GM23338 (cell line): Measurements from ENCODE around the gene GPR35.

Experiments
- CREB1 ChIP-seq: fragments of 250-450 bp; sonication (Bioruptor Pico); IDR thresholded peaks from 2 replicates; pipeline ENCODE4 v1.5.0; 2020; ENCODE audit warnings: low read depth, mild to moderate bottlenecking, moderate library complexity
- CTCF ChIP-seq, 2 experiments: fragments of 200-600 bp in 1 of 2; sonication (generic) in 1 of 2; conservative IDR thresholded peaks; 2 replicates each; pipeline versions ENCODE4 v1.5.1 to v1.6.1; 2016 to 2017; ENCODE audit warnings: antibody characterized with exemption in 2 of 2, low read depth in 2 of 2, mild to moderate bottlenecking in 2 of 2, moderate library complexity in 1 of 2
- ETS1 ChIP-seq: IDR thresholded peaks from 2 replicates; pipeline ENCODE4 v1.6.1; 2016; ENCODE audit warnings: antibody characterized with exemption
- EZH2 ChIP-seq: fragments of 200-600 bp; sonication (generic); IDR thresholded peaks from one replicate; pipeline ENCODE4 v1.8.0; 2017; ENCODE audit warnings: antibody characterized with exemption, mild to moderate bottlenecking, low read depth; ENCODE audit not compliant: unreplicated experiment
- EZH2phosphoT487 ChIP-seq: fragments of 200-600 bp; sonication (generic); IDR thresholded peaks from one replicate; pipeline ENCODE4 v1.8.1; 2018; ENCODE audit warnings: antibody characterized with exemption; ENCODE audit not compliant: unreplicated experiment
- JUNB ChIP-seq: IDR thresholded peaks from one replicate; pipeline ENCODE4 v1.6.1; 2016; ENCODE audit warnings: antibody characterized with exemption; ENCODE audit not compliant: unreplicated experiment
- NANOG ChIP-seq: IDR thresholded peaks from 2 replicates; pipeline ENCODE4 v1.6.1; 2016; ENCODE audit warnings: antibody characterized with exemption, borderline replicate concordance
- POLR2AphosphoS5 ChIP-seq: IDR thresholded peaks from 2 replicates; pipeline ENCODE4 v1.6.1; 2016; ENCODE audit warnings: antibody characterized with exemption, low read depth
- REST ChIP-seq: IDR thresholded peaks from one replicate; pipeline ENCODE4 v1.6.1; 2018; ENCODE audit warnings: antibody characterized with exemption; ENCODE audit not compliant: unreplicated experiment
- STAT1 ChIP-seq: IDR thresholded peaks from one replicate; pipeline ENCODE4 v1.6.1; 2016; ENCODE audit warnings: antibody characterized with exemption; ENCODE audit not compliant: unreplicated experiment
- ZNF114 ChIP-seq: fragments of 250-450 bp; sonication (Bioruptor Pico); IDR thresholded peaks from 2 replicates; pipeline ENCODE4 v1.5.0; 2020; ENCODE audit warnings: mild to moderate bottlenecking, moderate library complexity
- ZNF331 ChIP-seq: fragments of 250-450 bp; sonication (Bioruptor Pico); IDR thresholded peaks from 2 replicates; pipeline ENCODE4 v1.5.0; 2020; ENCODE audit warnings: low read depth, mild to moderate bottlenecking, moderate library complexity

GRCh38 chr2:240646900-240647502 is 21.7 kb downstream of the GPR35 start:
- TF ChIP-seq CTCF (conservative IDR thresholded peaks at IDR 0.05; ENCODE audit: low read depth in 2 of 2) = no peak
- no peak for TF ChIP-seq ETS1
- TF ChIP-seq CREB1 (CRISPR knock-in tag) = no peak
- no peak for TF ChIP-seq EZH2
- no peak for TF ChIP-seq EZH2phosphoT487
- no peak for TF ChIP-seq JUNB
- TF ChIP-seq POLR2AphosphoS5 = no peak
- no peak for TF ChIP-seq REST
- TF ChIP-seq STAT1 = no peak
- TF ChIP-seq ZNF331 (CRISPR knock-in tag) = no peak
- no peak for TF ChIP-seq ZNF114 (CRISPR knock-in tag)
- TF ChIP-seq NANOG = no peak
